Stimulated activated CD4-positive, alpha-beta T cell treated with anti-CD3 and anti-CD28 coated beads, Interleukin-2, amount 100 ng/mL, for 4 hours (primary cell): ENCODE measurements around the gene PARD6B.
"Not testable (repeated sequence)": the region's sequence is repeated elsewhere in the genome, so short reads cannot be mapped to it uniquely, and the experiment has no call there.

ENCODE experiments used
- DNase-seq: peaks from one replicate; pipeline ENCODE4 v3.0.0-alpha.2; 2020; ENCODE audit warnings: low read depth

Gene PARD6B

GRCh38 chr20:50799890-50800550 is 68.6 kb downstream of the PARD6B start:
- no peak for DNase-seq

GRCh38 chr20:50800986-50801746 is 69.8 kb downstream of the PARD6B start:
- DNase-seq = not testable (repeated sequence)

- no peak for DNase-seq
Measured at GRCh38 chr20:50801747-50802125, 70.4 kb downstream of the PARD6B start.

- DNase-seq = no peak
Measured at GRCh38 chr20:50802289-50802688, 70.9 kb downstream of the PARD6B start.

GRCh38 chr20:50804437-50805348 is 73.3 kb downstream of the PARD6B start:
- no peak for DNase-seq

GRCh38 chr20:50805349-50805684 is 73.9 kb downstream of the PARD6B start:
- no peak for DNase-seq

- DNase-seq = no peak
Measured at GRCh38 chr20:50806126-50806768, 74.9 kb downstream of the PARD6B start.
